Type B pancreatic cell (in vitro differentiated cells): ENCODE data around the gene DNAL4. TPM values are rescaled to one million over a fixed set of nuclear protein-coding genes. Genes with fewer than 3 reads are reported as not detected.

ENCODE experiments used
- DNase-seq: peaks from one replicate; pipeline ENCODE4 v3.0.0; 2021; ENCODE audit warnings: mixed read lengths; ENCODE audit not compliant: unreplicated experiment; ENCODE audit errors: extremely low spot score
- H3K27ac Mint-ChIP-seq: 2 replicates; pipeline ENCODE4 v1.8.0; 2021; ENCODE audit warnings: mild to moderate bottlenecking, mixed read lengths
- H3K27me3 Mint-ChIP-seq: 2 replicates; pipeline ENCODE4 v1.8.0; 2021; ENCODE audit warnings: mixed read lengths
- H3K36me3 Mint-ChIP-seq: 2 replicates; pipeline ENCODE4 v1.8.0; 2021; ENCODE audit warnings: mixed read lengths
- H3K4me1 Mint-ChIP-seq: one replicate; pipeline ENCODE4 v1.8.0; 2021; ENCODE audit warnings: mixed read lengths; ENCODE audit not compliant: unreplicated experiment
- H3K4me3 Mint-ChIP-seq: 2 replicates; pipeline ENCODE4 v1.8.0; 2021; ENCODE audit warnings: mild to moderate bottlenecking, mixed read lengths
- H3K9me3 Mint-ChIP-seq: 2 replicates; pipeline ENCODE4 v1.8.0; 2021; ENCODE audit warnings: mixed read lengths
- CTCF ChIP-seq: fragments of 200-600 bp; sonication (generic); conservative IDR thresholded peaks from 2 replicates; pipeline ENCODE4 v1.5.0; 2021; ENCODE audit warnings: antibody characterized with exemption, mild to moderate bottlenecking
- total RNA-seq: library from RNA; stranded (reverse); gene quantifications from 2 replicates; pipeline ENCODE4 v1.2.1, GENCODE V29; 2021; ENCODE audit warnings: low replicate concordance

DNAL4 gene
- total RNA-seq, 1 donor from 2014 or later: 23.9 TPM

GRCh38 chr22:38781033-38781432 lies 12.9 kb downstream of the DNAL4 start:
- Mint-ChIP-seq H3K27me3 (no peaks in the 10 kb centered on the region), H3K9me3 (no peaks in the 10 kb centered on the region), H3K4me3 (no peak overlapping the region), H3K27ac (no peak overlapping the region), H3K4me1 (peaks cover 26% of the 10 kb centered on the region), H3K36me3 (peaks cover 3% of the 10 kb centered on the region)
- no peak for TF ChIP-seq CTCF
- no peak for DNase-seq

- H3K27ac Mint-ChIP-seq: no peak overlapping the region
- H3K4me3 Mint-ChIP-seq: no peak overlapping the region
- H3K27me3 Mint-ChIP-seq: no peaks in the 10 kb centered on the region
- H3K36me3 Mint-ChIP-seq: no peaks in the 10 kb centered on the region
- TF ChIP-seq CTCF: no peak
- peaks cover 4% of the 10 kb centered on the region for H3K4me1 Mint-ChIP-seq
- H3K9me3 Mint-ChIP-seq: no peaks in the 10 kb centered on the region
- DNase-seq: no peak
Measured at GRCh38 chr22:38777087-38777671, 16.8 kb downstream of the DNAL4 start.

GRCh38 chr22:38776086-38776485 lies 17.9 kb downstream of the DNAL4 start:
- H3K4me3 Mint-ChIP-seq: no peak overlapping the region
- no peak for DNase-seq
- peaks cover 4% of the 10 kb centered on the region for H3K4me1 Mint-ChIP-seq
- H3K36me3 Mint-ChIP-seq: no peaks in the 10 kb centered on the region
- H3K27me3 Mint-ChIP-seq: no peaks in the 10 kb centered on the region
- no peak overlapping the region for H3K27ac Mint-ChIP-seq
- H3K9me3 Mint-ChIP-seq: no peaks in the 10 kb centered on the region
- TF ChIP-seq CTCF: no peak

DNA sequence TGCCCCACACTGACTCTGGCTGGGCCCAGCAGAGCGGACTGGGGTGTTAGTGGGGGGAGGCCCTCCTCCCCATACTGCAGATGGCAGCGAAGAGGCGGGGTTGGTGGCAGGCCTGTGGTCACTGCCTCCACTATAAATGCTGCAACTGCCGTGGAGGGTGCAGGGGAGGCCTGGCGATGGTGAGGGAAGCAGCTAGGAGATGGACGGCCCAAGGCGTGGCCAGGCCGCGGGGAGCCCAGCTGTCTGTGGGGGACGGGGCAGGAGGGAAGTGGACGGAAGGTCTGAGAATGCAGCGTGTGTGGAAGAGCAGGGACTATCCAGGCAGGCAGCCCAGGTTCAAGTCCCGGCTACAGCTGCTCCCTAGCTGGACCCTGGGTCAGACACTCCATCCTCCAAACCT lies 18.3 kb downstream of the DNAL4 start:
- no peaks in the 10 kb centered on the region for H3K9me3 Mint-ChIP-seq
- H3K27ac Mint-ChIP-seq: no peak overlapping the region
- no peaks in the 10 kb centered on the region for H3K36me3 Mint-ChIP-seq
- DNase-seq: no peak
- no peak for TF ChIP-seq CTCF
- H3K27me3 Mint-ChIP-seq: no peaks in the 10 kb centered on the region
- H3K4me1 Mint-ChIP-seq: peaks cover 4% of the 10 kb centered on the region
- no peak overlapping the region for H3K4me3 Mint-ChIP-seq

- Mint-ChIP-seq H3K4me3 (no peak overlapping the region), H3K36me3 (no peaks in the 10 kb centered on the region), H3K9me3 (no peaks in the 10 kb centered on the region), H3K27ac (no peak overlapping the region), H3K4me1 (peaks cover 4% of the 10 kb centered on the region), H3K27me3 (no peaks in the 10 kb centered on the region)
- DNase-seq: no peak
- no peak for TF ChIP-seq CTCF
Measured at GRCh38 chr22:38774496-38775166, 19.3 kb downstream of the DNAL4 start.
